GM21576 (cell line): ENCODE results near the gene LMAN1.
A peak's percentile ranks its signal among the peaks of the same experiment; 100 is the strongest.

ENCODE experiments used
- ATAC-seq: cut with Tn5 transposase; IDR thresholded peaks from one replicate; pipeline ENCODE4 v1.9.1; 2021; ENCODE audit warnings: mild to moderate bottlenecking, moderate library complexity; ENCODE audit not compliant: unreplicated experiment

The LMAN1 gene, protein sequence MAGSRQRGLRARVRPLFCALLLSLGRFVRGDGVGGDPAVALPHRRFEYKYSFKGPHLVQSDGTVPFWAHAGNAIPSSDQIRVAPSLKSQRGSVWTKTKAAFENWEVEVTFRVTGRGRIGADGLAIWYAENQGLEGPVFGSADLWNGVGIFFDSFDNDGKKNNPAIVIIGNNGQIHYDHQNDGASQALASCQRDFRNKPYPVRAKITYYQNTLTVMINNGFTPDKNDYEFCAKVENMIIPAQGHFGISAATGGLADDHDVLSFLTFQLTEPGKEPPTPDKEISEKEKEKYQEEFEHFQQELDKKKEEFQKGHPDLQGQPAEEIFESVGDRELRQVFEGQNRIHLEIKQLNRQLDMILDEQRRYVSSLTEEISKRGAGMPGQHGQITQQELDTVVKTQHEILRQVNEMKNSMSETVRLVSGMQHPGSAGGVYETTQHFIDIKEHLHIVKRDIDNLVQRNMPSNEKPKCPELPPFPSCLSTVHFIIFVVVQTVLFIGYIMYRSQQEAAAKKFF

DNA sequence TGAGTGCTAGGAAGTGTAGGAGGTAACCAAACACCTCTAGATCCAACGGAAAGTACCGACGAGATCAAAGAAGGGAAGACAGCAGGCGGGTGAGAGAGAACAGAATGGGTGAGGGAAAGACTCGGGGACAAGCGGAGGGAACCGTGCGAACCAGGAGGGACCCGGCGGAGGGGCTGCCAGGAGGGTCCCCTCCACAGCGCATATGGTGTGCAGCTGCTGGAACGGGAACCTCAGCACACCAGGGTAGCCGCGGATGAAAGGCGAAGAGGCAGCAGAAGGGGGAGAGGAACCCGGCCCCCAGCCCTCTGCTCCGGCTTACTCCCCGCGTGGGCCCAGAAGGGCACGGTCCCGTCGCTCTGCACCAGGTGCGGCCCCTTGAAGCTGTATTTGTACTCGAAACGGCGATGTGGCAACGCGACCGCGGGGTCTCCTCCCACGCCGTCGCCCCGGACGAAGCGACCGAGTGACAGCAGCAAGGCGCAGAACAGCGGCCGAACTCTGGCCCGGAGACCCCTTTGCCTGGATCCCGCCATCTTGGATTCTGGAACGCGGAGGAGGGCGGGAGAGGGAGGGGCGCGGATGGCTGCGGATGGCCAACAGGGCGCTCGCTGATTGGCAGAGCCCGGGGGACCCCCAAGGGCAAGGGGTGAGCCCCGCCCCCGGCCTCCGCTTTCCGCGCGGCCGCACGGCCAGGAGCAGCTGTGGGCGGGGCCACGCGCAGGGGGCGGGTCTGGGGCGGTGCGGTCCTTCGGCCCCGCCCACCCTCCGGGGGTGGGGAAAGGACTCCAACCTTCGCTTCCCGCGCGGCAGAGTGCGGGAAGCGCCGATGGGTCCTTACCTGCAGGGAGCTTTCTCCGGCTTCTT is at the start of gene LMAN1:
TSS of gene LMAN1 (minus strand) at position 554 of the 864 bp plus-strand sequence. CDS start at position 533, 21 bp downstream.
- ATAC-seq, result peak; percentile 95

GRCh38 chr18:59402432-59403090 is 43.5 kb upstream of the LMAN1 start:
- peak; percentile 99 for ATAC-seq

- no peak for ATAC-seq
These were observed 41.3 kb upstream of the LMAN1 start for GRCh38 chr18:59400407-59400806.

DNA sequence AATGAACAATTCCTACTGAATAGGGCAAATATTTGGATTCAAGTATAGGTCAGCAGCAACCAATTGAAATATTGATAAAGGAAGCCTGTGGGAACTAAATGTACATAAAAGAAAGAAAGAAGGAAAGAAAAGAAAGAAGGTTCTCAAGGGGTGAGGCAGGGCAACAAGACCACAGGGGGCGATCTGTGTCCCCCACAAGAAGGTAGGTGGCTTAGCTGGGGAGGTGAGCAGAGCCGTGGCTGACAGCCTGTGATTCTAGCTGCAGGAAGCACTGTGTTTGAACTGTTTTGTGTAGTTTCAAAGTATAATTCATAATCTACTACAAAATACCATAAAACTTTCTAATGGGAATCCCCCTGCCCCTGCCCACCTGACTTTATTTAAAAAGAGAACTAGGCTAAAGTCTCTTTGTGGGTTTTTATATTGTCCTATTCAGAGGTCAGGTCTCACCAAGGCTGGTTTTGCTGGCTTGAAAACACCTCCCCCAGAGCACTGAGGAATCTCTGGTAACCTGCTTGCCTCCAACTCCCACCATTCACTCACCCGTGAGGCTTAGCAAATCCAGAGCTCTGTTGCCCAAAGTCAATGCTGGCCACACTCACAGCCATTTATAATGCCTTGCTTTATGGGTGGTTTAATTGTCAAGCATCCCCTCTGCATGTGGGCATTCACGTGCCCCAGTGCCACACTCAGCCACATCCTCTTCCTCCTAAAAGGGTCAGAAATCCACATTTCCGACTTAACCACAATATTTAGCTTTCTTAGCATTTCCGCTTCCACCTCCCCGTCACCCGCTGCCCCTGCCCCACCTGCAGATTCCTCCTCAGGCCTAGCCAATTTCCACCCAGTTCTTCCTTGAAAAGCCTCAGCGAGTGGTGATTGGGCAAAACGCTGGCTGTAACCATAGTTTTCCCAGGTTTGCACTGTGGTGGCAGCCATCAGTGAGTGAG is 36.4 kb upstream of the LMAN1 start:
- ATAC-seq, result no peak

- no peak for ATAC-seq
These were observed 34.3 kb upstream of the LMAN1 start for GRCh38 chr18:59393381-59393780.

- ATAC-seq, result no peak
These were observed 29.8 kb upstream of the LMAN1 start for GRCh38 chr18:59388817-59389216.

DNA sequence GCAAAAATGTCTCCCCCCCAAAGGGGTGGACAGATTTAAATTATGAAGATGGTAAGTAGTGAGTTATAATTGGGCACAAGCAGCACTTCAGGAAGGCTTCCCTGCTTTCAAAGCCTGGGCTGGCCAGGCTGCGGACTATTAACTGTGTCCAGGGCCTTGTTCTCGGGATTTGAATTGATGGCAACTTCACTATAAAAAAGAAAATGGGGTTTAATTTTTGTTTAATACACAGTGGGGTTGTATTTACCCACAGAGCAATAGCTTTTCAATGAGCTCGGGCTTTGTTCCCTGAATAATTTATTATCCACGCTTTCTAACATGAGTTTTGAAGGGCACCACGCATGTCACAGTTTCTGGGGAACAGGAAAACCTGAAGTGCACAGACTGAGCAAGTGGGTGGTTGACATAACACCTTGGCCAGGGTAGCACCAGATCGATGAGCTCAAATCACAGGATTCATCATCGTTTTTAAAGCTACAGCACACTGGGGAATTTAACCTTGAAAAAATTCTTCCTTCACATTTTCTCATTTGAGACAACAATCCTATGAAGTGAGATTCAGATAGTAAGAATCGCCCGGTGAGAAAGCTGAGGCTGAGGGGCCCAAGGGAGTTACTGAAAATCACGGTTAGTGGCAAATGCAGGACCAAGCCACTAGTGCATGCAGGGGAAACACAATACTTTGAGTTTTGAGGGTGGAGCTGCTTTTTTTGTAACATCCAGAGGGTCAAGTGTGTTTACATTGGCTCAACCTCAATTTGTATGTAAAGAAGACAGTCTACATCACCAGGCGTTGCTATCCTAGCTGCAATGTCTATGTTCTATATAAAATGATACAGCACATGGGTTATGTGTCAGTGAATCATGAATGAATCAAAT is 28.9 kb upstream of the LMAN1 start:
- ATAC-seq, result no peak

GRCh38 chr18:59386909-59387686 is 28.0 kb upstream of the LMAN1 start:
- ATAC-seq, result no peak

- no peak for ATAC-seq
These were observed 26.1 kb upstream of the LMAN1 start for GRCh38 chr18:59385191-59385590.

GRCh38 chr18:59383851-59384250 is 24.8 kb upstream of the LMAN1 start:
- no peak for ATAC-seq

DNA sequence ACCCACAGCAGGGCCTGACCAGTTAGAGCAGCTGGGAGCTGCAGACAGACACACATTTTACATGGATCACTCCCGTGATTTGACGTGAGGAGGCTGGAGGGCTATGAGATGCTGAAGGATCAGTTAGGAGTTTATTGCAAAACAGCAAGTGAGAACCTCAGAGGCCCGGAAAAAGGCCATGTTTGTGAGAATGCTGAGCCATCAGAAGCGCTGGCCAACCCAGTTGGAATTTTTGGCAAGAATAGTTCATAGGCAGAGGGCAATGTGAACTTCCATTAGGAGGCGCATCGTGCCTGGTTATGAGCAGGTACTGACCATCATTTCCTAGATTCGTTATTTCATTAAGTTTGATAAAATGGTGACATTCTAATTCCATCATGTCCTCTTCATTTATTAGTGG is 23.3 kb upstream of the LMAN1 start:
- ATAC-seq, result no peak

- ATAC-seq, result no peak
These were observed 22.9 kb upstream of the LMAN1 start for GRCh38 chr18:59381949-59382348.

DNA sequence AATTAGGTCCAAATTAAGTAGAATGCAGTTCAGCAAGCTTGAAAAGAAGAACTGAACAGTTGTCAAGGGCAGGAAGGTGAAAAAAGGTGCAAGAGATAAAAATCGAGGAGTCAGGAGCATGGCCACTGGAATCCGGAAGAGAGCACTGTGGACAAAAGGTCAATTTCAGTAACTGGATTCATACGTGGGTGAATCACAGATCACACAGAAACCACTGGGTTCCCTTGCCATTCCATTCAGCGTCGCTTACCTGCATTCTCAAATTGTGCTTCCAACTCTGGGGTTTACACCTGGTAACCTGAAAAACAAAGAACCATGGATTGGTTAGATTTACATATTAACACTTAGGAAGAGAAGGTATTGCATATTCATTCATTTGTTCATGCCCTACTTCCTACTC is 21.6 kb upstream of the LMAN1 start:
- no peak for ATAC-seq

DNA sequence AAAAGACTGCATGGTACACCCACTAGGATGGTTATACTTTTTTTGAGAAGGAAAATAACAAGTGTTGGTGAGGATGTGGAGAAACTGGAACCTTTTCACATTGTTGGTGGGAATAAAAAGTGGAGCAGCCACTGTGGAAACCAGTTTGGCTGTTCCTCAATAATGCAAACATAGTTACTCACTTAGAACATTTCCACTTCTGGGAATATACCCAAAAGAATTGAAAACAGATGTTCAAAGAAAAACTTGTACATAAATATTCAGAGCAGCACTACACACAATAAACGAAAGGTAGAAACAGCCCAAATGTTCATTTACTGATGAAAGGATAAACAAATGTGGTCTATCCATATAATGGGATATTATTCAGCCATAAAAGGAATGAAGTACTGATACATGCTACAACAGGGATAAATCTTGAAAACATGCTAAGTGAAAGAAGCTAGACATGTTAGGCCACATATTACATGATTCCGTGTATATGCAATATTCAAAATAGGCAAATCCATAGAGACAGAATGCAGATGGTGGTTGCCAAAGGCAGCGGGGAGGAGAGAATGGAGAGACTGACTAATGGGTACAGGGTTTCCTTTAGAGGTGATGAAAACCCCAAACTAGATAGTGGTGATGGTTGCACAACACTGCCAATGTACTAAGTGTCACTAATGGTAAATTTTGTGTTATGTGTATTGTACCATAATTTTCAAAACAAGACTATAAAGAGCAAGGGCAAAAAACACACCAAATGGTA is 20.9 kb upstream of the LMAN1 start:
- no peak for ATAC-seq

GRCh38 chr18:59377613-59378337 is 18.7 kb upstream of the LMAN1 start:
- no peak for ATAC-seq

GRCh38 chr18:59376351-59376935 is 17.4 kb upstream of the LMAN1 start:
- no peak for ATAC-seq

GRCh38 chr18:59374128-59374527 is 15.1 kb upstream of the LMAN1 start:
- ATAC-seq, result no peak
